SH-SY5Y (cell line): ENCODE measurements around the gene BOK.

Experiments
- GATA2 ChIP-seq: IDR thresholded peaks from 2 replicates; pipeline ENCODE4 v1.6.1; 2011; ENCODE audit warnings: mild to moderate bottlenecking, low read depth, low read length
- GATA3 ChIP-seq: IDR thresholded peaks from 2 replicates; pipeline ENCODE4 v1.6.1; 2011; ENCODE audit warnings: low read depth, mild to moderate bottlenecking, low read length, moderate library complexity

DNA sequence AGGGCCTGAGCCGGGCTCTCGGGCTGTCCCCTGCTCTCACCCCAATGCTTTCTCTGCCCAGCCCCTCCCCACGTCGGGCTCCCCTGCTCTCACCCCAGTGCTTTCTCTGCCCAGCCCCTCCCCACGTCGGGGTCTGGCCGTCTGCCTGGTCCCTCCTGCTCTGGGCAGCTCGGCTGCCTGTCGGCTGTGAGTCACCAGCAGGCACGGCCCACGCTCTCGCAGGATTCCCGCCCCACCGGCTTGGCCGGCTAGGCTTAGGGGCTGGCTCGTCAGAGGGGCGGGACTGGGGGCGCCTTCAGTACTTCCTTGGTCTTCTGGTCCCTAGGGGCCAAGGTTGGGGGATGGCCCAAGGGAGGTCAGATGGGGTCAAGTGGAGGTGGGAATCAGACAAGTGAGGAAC, 3.3 kb downstream of the BOK start:
- TF ChIP-seq GATA2 (no peak), GATA3 (no peak)
